H9 (cell line): Measurements from ENCODE around the gene SORCS2. TPM values are rescaled to one million over a fixed set of nuclear protein-coding genes. Genes with fewer than 3 reads are reported as not detected.

Experiments used
- DNase-seq: peaks from one replicate; pipeline ENCODE4 v3.0.0-alpha.2; 2017
- H2AFZ ChIP-seq: one replicate; pipeline ENCODE4 v1.6.1; 2013; ENCODE audit warnings: mild to moderate bottlenecking, low read length, control low read depth, moderate library complexity
- H2AK5ac ChIP-seq: 2 replicates; pipeline ENCODE4 v1.6.1; 2013; ENCODE audit warnings: low read length, control low read depth, mixed read lengths; ENCODE audit not compliant: insufficient read length
- H2BK120ac ChIP-seq: one replicate; pipeline ENCODE4 v1.6.1; 2013; ENCODE audit warnings: low read depth, mild to moderate bottlenecking, low read length, control low read depth, inconsistent platforms; ENCODE audit not compliant: poor library complexity, severe bottlenecking
- H2BK12ac ChIP-seq: 2 replicates; pipeline ENCODE4 v1.6.1; 2013; ENCODE audit warnings: low read length, control low read depth, mixed read lengths, low read depth; ENCODE audit not compliant: insufficient read length
- H2BK15ac ChIP-seq: 2 replicates; pipeline ENCODE4 v1.6.1; 2013; ENCODE audit warnings: low read depth, low read length, control low read depth
- H2BK20ac ChIP-seq: one replicate; pipeline ENCODE4 v1.6.1; 2013; ENCODE audit warnings: low read depth, mild to moderate bottlenecking, low read length, control low read depth, inconsistent platforms; ENCODE audit not compliant: poor library complexity, severe bottlenecking
- H2BK5ac ChIP-seq: 2 replicates; pipeline ENCODE4 v1.6.1; 2013; ENCODE audit warnings: low read length, control low read depth, mixed read lengths; ENCODE audit not compliant: insufficient read length
- H3K14ac ChIP-seq: 2 replicates; pipeline ENCODE4 v1.6.1; 2013; ENCODE audit warnings: low read length, control low read depth; ENCODE audit not compliant: insufficient read depth
- H3K18ac ChIP-seq: 2 replicates; pipeline ENCODE4 v1.6.1; 2013; ENCODE audit warnings: low read depth, mild to moderate bottlenecking, mixed read lengths, low read length, control low read depth; ENCODE audit not compliant: insufficient read length
- H3K23ac ChIP-seq: 2 replicates; pipeline ENCODE4 v1.6.1; 2013; ENCODE audit warnings: low read length, control low read depth, mixed read lengths, low read depth; ENCODE audit not compliant: insufficient read length
- H3K23me2 ChIP-seq: 2 replicates; pipeline ENCODE4 v1.6.1; 2013; ENCODE audit warnings: low read depth, mild to moderate bottlenecking, mixed read lengths, low read length, control low read depth; ENCODE audit not compliant: insufficient read length, poor library complexity, severe bottlenecking
- H3K27ac ChIP-seq: 2 replicates; pipeline ENCODE4 v1.5.1; 2013; ENCODE audit warnings: low read length, control low read depth, mixed read lengths, low read depth; ENCODE audit not compliant: insufficient read length
- H3K27me3 ChIP-seq: 2 replicates; pipeline ENCODE4 v1.6.1; 2013; ENCODE audit warnings: low read length, control low read depth, inconsistent platforms; ENCODE audit not compliant: insufficient read depth
- H3K4ac ChIP-seq: 2 replicates; pipeline ENCODE4 v1.6.1; 2013; ENCODE audit warnings: low read depth, mild to moderate bottlenecking, control low read depth, inconsistent platforms, low read length, moderate library complexity
- H3K4me1 ChIP-seq: 2 replicates; pipeline ENCODE4 v1.6.1; 2013; ENCODE audit warnings: low read length, control low read depth, inconsistent platforms; ENCODE audit not compliant: insufficient read depth
- H3K4me2 ChIP-seq: 2 replicates; pipeline ENCODE4 v1.6.1; 2013; ENCODE audit warnings: low read length, control low read depth, mixed read lengths; ENCODE audit not compliant: insufficient read length, insufficient read depth
- H3K56ac ChIP-seq: 2 replicates; pipeline ENCODE4 v1.6.1; 2013; ENCODE audit warnings: low read depth, mild to moderate bottlenecking, mixed read lengths, low read length, control low read depth; ENCODE audit not compliant: insufficient read length
- H3K79me1 ChIP-seq: 2 replicates; pipeline ENCODE4 v1.6.1; 2013; ENCODE audit warnings: low read depth, mild to moderate bottlenecking, moderate library complexity, low read length, control low read depth, inconsistent platforms; ENCODE audit not compliant: insufficient read depth, poor library complexity, severe bottlenecking
- H3K79me2 ChIP-seq: 2 replicates; pipeline ENCODE4 v1.6.1; 2013; ENCODE audit warnings: low read length, control low read depth, inconsistent platforms; ENCODE audit not compliant: insufficient read depth
- H3K9ac ChIP-seq: 2 replicates; pipeline ENCODE4 v1.6.1; 2013; ENCODE audit warnings: low read length, control low read depth, mixed read lengths; ENCODE audit not compliant: insufficient read length; ENCODE audit errors: extremely low read depth
- H3K9me3 ChIP-seq: one replicate; pipeline ENCODE4 v1.6.1; 2013; ENCODE audit warnings: low read depth, low read length, inconsistent platforms; ENCODE audit not compliant: control insufficient read depth
- H3T11ph ChIP-seq: one replicate; pipeline ENCODE4 v1.6.1; 2013; ENCODE audit warnings: mild to moderate bottlenecking, low read length, control low read depth, inconsistent platforms
- H4K20me1 ChIP-seq: one replicate; pipeline ENCODE4 v1.6.1; 2013; ENCODE audit not compliant: control insufficient read depth, insufficient read length, insufficient read depth
- H4K5ac ChIP-seq: 2 replicates; pipeline ENCODE4 v1.6.1; 2013; ENCODE audit warnings: low read depth, mild to moderate bottlenecking, mixed read lengths, low read length, control low read depth; ENCODE audit not compliant: insufficient read length
- H4K8ac ChIP-seq: replicated peaks from 2 replicates; pipeline ENCODE4 v1.6.1; 2013; ENCODE audit warnings: low read length, control low read depth, mixed read lengths, low read depth; ENCODE audit not compliant: insufficient read length
- H4K91ac ChIP-seq: 2 replicates; pipeline ENCODE4 v1.6.1; 2013; ENCODE audit warnings: low read depth, mild to moderate bottlenecking, moderate library complexity, mixed read lengths, low read length, control low read depth; ENCODE audit not compliant: insufficient read length
- H3K27ac Mint-ChIP-seq, 3 experiments: 2 replicates in 2 of 3; 3 replicates in 1 of 3; pipeline ENCODE4 v1.8.0; 2020 to 2021; ENCODE audit warnings: mixed read lengths in 3 of 3, mild to moderate bottlenecking in 1 of 3, moderate library complexity in 1 of 3
- H3K27me3 Mint-ChIP-seq: 2 replicates; pipeline ENCODE4 v1.8.0; 2021; ENCODE audit warnings: low read depth, mild to moderate bottlenecking, moderate library complexity, mixed read lengths
- H3K36me3 Mint-ChIP-seq, 3 experiments: 2 replicates in 2 of 3; 3 replicates in 1 of 3; pipeline ENCODE4 v1.8.0; 2020 to 2021; ENCODE audit warnings: low read depth in 3 of 3, mixed read lengths in 3 of 3; ENCODE audit not compliant: insufficient read depth in 1 of 3
- H3K4me1 Mint-ChIP-seq, 2 experiments: 2 replicates each; pipeline ENCODE4 v1.8.0; 2020; ENCODE audit warnings: mixed read lengths in 2 of 2
- H3K4me3 Mint-ChIP-seq, 2 experiments: 2 replicates in 1 of 2; 3 replicates in 1 of 2; pipeline ENCODE4 v1.8.0; 2020 to 2021; ENCODE audit warnings: mild to moderate bottlenecking in 2 of 2, mixed read lengths in 2 of 2, moderate library complexity in 1 of 2
- H3K9me3 Mint-ChIP-seq, 2 experiments: 2 replicates in 1 of 2; 3 replicates in 1 of 2; pipeline ENCODE4 v1.8.0; 2020; ENCODE audit warnings: mild to moderate bottlenecking in 2 of 2, mixed read lengths in 2 of 2, moderate library complexity in 1 of 2
- WGBS: extraction: QIAGEN DNeasy Blood & Tissue Kit; methylation state at CpG from one replicate; pipeline ENCODE4 v1.1.7; 2013; ENCODE audit warnings: missing lambda C conversion rate, low lambda C conversion rate, mixed read lengths; ENCODE audit not compliant: insufficient read length; ENCODE audit errors: extremely low coverage; 5-methylcytosine and 5-hydroxymethylcytosine counted together
- total RNA-seq: library from RNA; stranded (reverse); gene quantifications from 2 replicates; pipeline ENCODE4 v1.2.1, GENCODE V29; 2021
- TF ChIP-seq, protein P1 (sequence below): fragments of 200-600 bp; sonication (generic); conservative IDR thresholded peaks from 3 replicates; pipeline ENCODE4 v1.8.0; 2021; ENCODE audit warnings: antibody characterized with exemption, mild to moderate bottlenecking

SORCS2 gene
- total RNA-seq, 1 experiment from 2014 or later: 0.57 TPM

DNA sequence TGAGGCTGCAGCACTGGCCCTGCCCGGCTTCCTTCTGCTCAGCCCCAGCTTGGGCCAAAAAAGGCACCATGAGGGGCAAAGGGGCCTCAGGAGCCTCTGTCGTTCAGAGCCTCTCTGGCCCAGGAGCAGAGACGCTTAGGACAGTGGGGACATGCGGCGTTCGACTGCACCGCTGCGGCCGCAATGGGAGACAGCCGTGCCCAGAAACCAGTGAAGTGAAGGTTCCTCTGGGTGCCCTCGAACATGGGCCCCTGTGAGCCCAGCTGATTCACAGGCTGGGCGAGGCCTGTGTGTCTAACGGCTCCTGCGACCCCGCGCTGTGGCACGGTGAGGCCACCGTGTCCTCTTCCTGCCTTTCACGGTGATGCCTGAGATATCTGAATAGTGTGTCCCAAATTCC is 512.3 kb downstream of the SORCS2 start:
- Histone ChIP-seq H3T11ph (no peak overlapping the region), H2BK20ac (no peak overlapping the region), H2BK15ac (no peak overlapping the region), H3K4me1 (no peaks in the 10 kb centered on the region), H2AFZ (no peak overlapping the region), H3K27ac (no peak overlapping the region), H4K20me1 (no peaks in the 10 kb centered on the region), H3K4me2 (no peak overlapping the region), H2BK5ac (no peak overlapping the region), H2BK120ac (no peak overlapping the region), H3K27me3 (no peaks in the 10 kb centered on the region), H4K8ac (no peak overlapping the region), H3K79me2 (no peaks in the 10 kb centered on the region), H3K23ac (no peak overlapping the region), H3K79me1 (no peaks in the 10 kb centered on the region), H2AK5ac (no peak overlapping the region), H4K91ac (no peak overlapping the region), H3K56ac (no peak overlapping the region), H3K14ac (no peak overlapping the region), H3K9ac (no peak overlapping the region), H2BK12ac (no peak overlapping the region), H3K18ac (no peak overlapping the region), H3K9me3 (no peaks in the 10 kb centered on the region), H4K5ac (no peak overlapping the region), H3K23me2 (no peaks in the 10 kb centered on the region), H3K4ac (no peak overlapping the region)
- H3K9me3 Mint-ChIP-seq: no peaks in the 10 kb centered on the region
- H3K4me1 Mint-ChIP-seq: peaks cover 5 to 27% of the 10 kb centered on the region in 2 experiments
- WGBS: no CpG with 5 or more reads among the region's 19 CpGs
- no peak overlapping the region for H3K27ac Mint-ChIP-seq
- H3K27me3 Mint-ChIP-seq: peaks cover 2% of the 10 kb centered on the region
- H3K36me3 Mint-ChIP-seq: no peaks in the 10 kb centered on the region
- TF ChIP-seq, protein P1, sequence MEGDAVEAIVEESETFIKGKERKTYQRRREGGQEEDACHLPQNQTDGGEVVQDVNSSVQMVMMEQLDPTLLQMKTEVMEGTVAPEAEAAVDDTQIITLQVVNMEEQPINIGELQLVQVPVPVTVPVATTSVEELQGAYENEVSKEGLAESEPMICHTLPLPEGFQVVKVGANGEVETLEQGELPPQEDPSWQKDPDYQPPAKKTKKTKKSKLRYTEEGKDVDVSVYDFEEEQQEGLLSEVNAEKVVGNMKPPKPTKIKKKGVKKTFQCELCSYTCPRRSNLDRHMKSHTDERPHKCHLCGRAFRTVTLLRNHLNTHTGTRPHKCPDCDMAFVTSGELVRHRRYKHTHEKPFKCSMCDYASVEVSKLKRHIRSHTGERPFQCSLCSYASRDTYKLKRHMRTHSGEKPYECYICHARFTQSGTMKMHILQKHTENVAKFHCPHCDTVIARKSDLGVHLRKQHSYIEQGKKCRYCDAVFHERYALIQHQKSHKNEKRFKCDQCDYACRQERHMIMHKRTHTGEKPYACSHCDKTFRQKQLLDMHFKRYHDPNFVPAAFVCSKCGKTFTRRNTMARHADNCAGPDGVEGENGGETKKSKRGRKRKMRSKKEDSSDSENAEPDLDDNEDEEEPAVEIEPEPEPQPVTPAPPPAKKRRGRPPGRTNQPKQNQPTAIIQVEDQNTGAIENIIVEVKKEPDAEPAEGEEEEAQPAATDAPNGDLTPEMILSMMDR: no peak
- H3K4me3 Mint-ChIP-seq: no peak overlapping the region
- DNase-seq: no peak
